Sigmoid colon (tissue), 7 donors: ENCODE data around the gene BRME1. TPM values are rescaled to one million over a fixed set of nuclear protein-coding genes. Genes with fewer than 3 reads are reported as not detected.

Source experiments
- DNase-seq: peaks from one replicate; pipeline ENCODE4 v3.0.0-alpha.2; 2019
- H3K27ac ChIP-seq, 4 donors: fragments of 200-600 bp; sonication (generic); one replicate each; pipeline ENCODE4 v1.5.1; 2016 to 2019; ENCODE audit warnings: mild to moderate bottlenecking in 1 of 4
- H3K27me3 ChIP-seq, 3 donors: fragments of 200-600 bp; sonication (generic); one replicate each; pipeline ENCODE4 v1.5.1; 2019; ENCODE audit warnings: mild to moderate bottlenecking in 1 of 3
- H3K36me3 ChIP-seq, 4 donors: fragments of 200-600 bp; sonication (generic); one replicate each; pipeline ENCODE4 v1.5.1; 2016 to 2019
- H3K4me1 ChIP-seq, 4 donors: fragments of 200-600 bp; sonication (generic); one replicate each; pipeline ENCODE4 v1.5.1; 2017 to 2019
- H3K4me3 ChIP-seq, 4 donors: fragments of 200-600 bp; sonication (generic); one replicate each; pipeline ENCODE4 v1.5.1; 2017 to 2019; ENCODE audit warnings: mild to moderate bottlenecking in 2 of 4, moderate library complexity in 1 of 4
- H3K9me3 ChIP-seq, 4 donors: fragments of 200-600 bp in 3 of 4; sonication (generic) in 3 of 4; one replicate each; pipeline versions ENCODE4 v1.5.1 to v1.6.1; 2013 to 2019
- CTCF ChIP-seq, 4 experiments: fragments of 450-650 bp in 3 of 4; fragments of 200-600 bp in 1 of 4; IDR thresholded peaks; one replicate each; pipeline ENCODE4 v1.5.1; 2016 to 2019; ENCODE audit warnings: antibody characterized with exemption in 4 of 4, mild to moderate bottlenecking in 3 of 4, moderate library complexity in 2 of 4
- EP300 ChIP-seq, 4 donors: sonication (generic); formaldehyde crosslinking; IDR thresholded peaks; one replicate each; pipeline ENCODE4 v1.6.1; 2017; ENCODE audit warnings: antibody characterized with exemption in 4 of 4
- POLR2A ChIP-seq, 2 donors: fragments of 450-650 bp; IDR thresholded peaks; one replicate each; pipeline ENCODE4 v1.6.1; 2016; ENCODE audit warnings: antibody characterized with exemption in 2 of 2, mild to moderate bottlenecking in 2 of 2, moderate library complexity in 2 of 2
- POLR2AphosphoS5 ChIP-seq, 4 donors: sonication (generic); formaldehyde crosslinking; IDR thresholded peaks; one replicate each; pipeline ENCODE4 v1.6.1; 2017; ENCODE audit warnings: antibody characterized with exemption in 4 of 4
- WGBS, 2 donors: extraction: QIAGEN DNeasy Blood & Tissue Kit; methylation state at CpG; one replicate each; pipeline ENCODE4 v1.1.7; 2013; 5-methylcytosine and 5-hydroxymethylcytosine counted together
- intact Hi-C: fragments of 100-400 bp; cut with DNase I; formaldehyde crosslinking; loops from one replicate; pipeline ENCODE4 v1.15.1; 2023
- polyA plus RNA-seq, 3 donors: library from polyadenylated mRNA; stranded (reverse); fragments of 200-250 nt; gene quantifications; one replicate each; pipeline ENCODE4 v1.2.3, GENCODE V29; 2013
- total RNA-seq, 4 donors: library from RNA; depleted of rRNA; stranded (reverse); fragments of >200 nt; gene quantifications; one replicate each; pipeline ENCODE4 v1.1.0, GENCODE V29; 2016
- donor health status: healthy with polysubstance abuse.
- donor health status: Bipolar disorder and iron deficiency.
- donor health status: healthy.

BRME1 gene
- total and polyA plus RNA-seq, 7 donors, result 0.99 to 9.0 (median 1.8) TPM

GRCh38 chr19:13917888-13918406, 12.0 kb upstream of the BRME1 start:
- peaks cover 0 to 4% (median 1%) of the 10 kb centered on the region in 4 donors for H3K9me3 ChIP-seq
- no peak overlapping the region for H3K27ac ChIP-seq
- TF ChIP-seq CTCF (IDR thresholded peaks at IDR 0.05) (no peak), POLR2A (IDR thresholded peaks at IDR 0.05) (no peak)
- intact Hi-C loops, result no loop called here
- H3K36me3 ChIP-seq, result peaks cover 17 to 99% (median 65%) of the 10 kb centered on the region in 4 donors
- no peak overlapping the region for H3K4me3 ChIP-seq
- no peaks in the 10 kb centered on the region for H3K27me3 ChIP-seq
- WGBS, 2 donors, result 88 to 91% methylated on average over 14 of the region's 14 CpGs
- DNase-seq, result no peak
- H3K4me1 ChIP-seq, result no peaks in the 10 kb centered on the region

- WGBS, 2 donors, result 70 to 87% methylated on average over 3 of the region's 3 CpGs
- no peak for DNase-seq
- Histone ChIP-seq H3K27me3 (no peaks in the 10 kb centered on the region), H3K9me3 (no peaks in the 10 kb centered on the region), H3K4me1 (no peaks in the 10 kb centered on the region), H3K36me3 (peaks cover 13 to 94% (median 55%) of the 10 kb centered on the region in 4 donors), H3K4me3 (no peak overlapping the region), H3K27ac (no peak overlapping the region)
- no peak for TF ChIP-seq EP300 (IDR thresholded peaks at IDR 0.05)
- no peak for TF ChIP-seq POLR2A (IDR thresholded peaks at IDR 0.05)
- no peak for TF ChIP-seq CTCF (IDR thresholded peaks at IDR 0.05)
- TF ChIP-seq POLR2AphosphoS5 (IDR thresholded peaks at IDR 0.05), result no peak
- intact Hi-C loops, result no loop called here
These were observed 8.9 kb upstream of the BRME1 start for GRCh38 chr19:13914777-13915176.

- Histone ChIP-seq H3K27ac (no peak overlapping the region), H3K4me1 (no peaks in the 10 kb centered on the region), H3K9me3 (no peaks in the 10 kb centered on the region), H3K36me3 (peaks cover 6 to 85% (median 44%) of the 10 kb centered on the region in 4 donors), H3K4me3 (no peak overlapping the region), H3K27me3 (no peaks in the 10 kb centered on the region)
- intact Hi-C loops, result no loop called here
- WGBS, 2 donors, result 94 to 95% methylated on average over 17 of the region's 17 CpGs
- no peak for TF ChIP-seq POLR2A (IDR thresholded peaks at IDR 0.05)
- TF ChIP-seq EP300 (IDR thresholded peaks at IDR 0.05), result no peak
- TF ChIP-seq CTCF (IDR thresholded peaks at IDR 0.05), result no peak
- TF ChIP-seq POLR2AphosphoS5 (IDR thresholded peaks at IDR 0.05), result no peak
- DNase-seq, result no peak
These were observed 7.4 kb upstream of the BRME1 start for GRCh38 chr19:13913352-13913751.

DNA sequence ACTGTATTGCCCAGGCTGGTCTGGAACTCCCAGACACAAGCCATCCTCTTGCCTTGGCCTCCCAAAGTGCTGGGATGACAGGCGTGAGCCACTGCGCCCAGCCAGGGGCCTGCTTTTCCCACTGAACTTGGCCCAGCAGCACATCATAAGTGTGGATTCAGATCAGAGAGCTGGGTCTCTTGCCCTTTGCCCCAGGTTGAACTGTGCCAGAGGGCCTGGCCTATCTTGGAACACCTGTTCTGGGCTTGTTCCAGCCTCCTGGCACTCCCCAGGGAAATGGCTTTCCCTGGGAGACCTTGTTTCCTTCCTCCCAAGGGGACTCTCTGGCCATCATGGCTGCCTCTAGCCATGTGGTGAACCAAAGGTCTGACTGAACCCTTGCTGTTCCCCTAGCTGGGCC, 3.5 kb upstream of the BRME1 start:
- TF ChIP-seq EP300 (IDR thresholded peaks at IDR 0.05), result no peak
- TF ChIP-seq POLR2AphosphoS5 (IDR thresholded peaks at IDR 0.05), result no peak
- TF ChIP-seq POLR2A (IDR thresholded peaks at IDR 0.05), result no peak
- TF ChIP-seq CTCF (IDR thresholded peaks at IDR 0.05), result no peak
- no peak for DNase-seq
- Histone ChIP-seq H3K27me3 (no peaks in the 10 kb centered on the region), H3K4me1 (peaks cover 0 to 24% (median 15%) of the 10 kb centered on the region in 4 donors), H3K4me3 (no peak overlapping the region), H3K27ac (no peak overlapping the region), H3K36me3 (peaks cover 6 to 47% (median 24%) of the 10 kb centered on the region in 4 donors), H3K9me3 (no peaks in the 10 kb centered on the region)
- 18 to 79% methylated on average over 2 of the region's 2 CpGs for WGBS, 2 donors
- intact Hi-C loops, result no loop called here

DNA sequence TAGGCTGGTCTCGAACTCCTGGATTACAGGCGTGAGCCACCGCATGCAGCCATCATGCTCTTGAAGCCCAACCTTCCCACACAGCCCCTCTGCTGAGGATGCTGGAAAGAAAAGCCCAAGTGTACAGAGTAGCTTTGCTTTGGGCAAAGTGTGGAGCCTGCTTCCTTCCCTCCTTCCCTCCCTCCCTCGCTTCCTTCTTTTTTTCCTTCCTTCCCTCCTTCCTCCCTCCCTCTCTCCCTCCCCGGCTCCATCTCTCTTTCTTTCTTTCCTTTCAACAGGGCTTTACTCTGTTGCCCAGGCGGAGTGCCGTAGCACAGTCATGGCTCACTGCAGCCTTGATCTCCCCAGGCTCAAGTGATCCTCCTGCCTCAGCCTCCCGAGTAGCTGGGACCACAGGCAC, 2.8 kb upstream of the BRME1 start:
- H3K9me3 ChIP-seq, result no peaks in the 10 kb centered on the region
- H3K4me1 ChIP-seq, result peaks cover 0 to 24% (median 15%) of the 10 kb centered on the region in 4 donors
- DNase-seq, result no peak
- H3K36me3 ChIP-seq, result peaks cover 6 to 39% (median 18%) of the 10 kb centered on the region in 4 donors
- intact Hi-C loops, result no loop called here
- no peak overlapping the region for H3K4me3 ChIP-seq
- H3K27me3 ChIP-seq, result no peaks in the 10 kb centered on the region
- 78 to 91% methylated on average over 8 of the region's 8 CpGs for WGBS, 2 donors
- no peak overlapping the region for H3K27ac ChIP-seq
- TF ChIP-seq POLR2AphosphoS5 (IDR thresholded peaks at IDR 0.05) (no peak), EP300 (IDR thresholded peaks at IDR 0.05) (no peak)
